ENCODE measurements around the gene VWA5B1.

DNA sequence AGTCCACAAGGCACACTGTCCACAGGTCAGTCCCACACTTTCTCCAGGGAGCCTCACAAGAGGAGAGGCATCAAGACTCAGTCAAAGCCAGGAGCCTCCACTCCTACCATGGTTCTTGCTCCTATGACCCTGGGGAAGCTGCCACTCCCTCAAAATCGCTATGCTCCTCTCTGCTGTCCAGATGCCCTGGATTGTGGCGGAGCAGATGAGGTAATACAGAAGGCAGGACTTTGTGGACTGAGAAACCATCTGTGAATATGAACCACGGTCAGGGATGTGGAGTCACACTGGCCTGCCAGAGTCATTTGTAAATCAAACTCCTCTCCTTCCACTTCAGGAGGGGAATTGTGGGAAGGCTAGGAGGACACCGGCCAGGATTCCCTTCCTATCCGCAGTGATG lies 20.6 kb downstream of the VWA5B1 start:
- no peak for TF ChIP-seq CTCF (IDR thresholded peaks at IDR 0.05; ENCODE audit: low read length)
- no peak for TF ChIP-seq EZH2 (optimal IDR thresholded peaks at IDR 0.05; ENCODE audit: low read depth, low read length)
- TF ChIP-seq EZH2phosphoT487 (IDR thresholded peaks at IDR 0.05; ENCODE audit: low read length) = no peak
